Activated T-cell treated with anti-CD3 and anti-CD28 coated beads, Interleukin-2, amount 50 U/mL, for 72 hours (primary cell): ENCODE data around the gene MRPL37. TPM values are rescaled to one million over a fixed set of nuclear protein-coding genes. Genes with fewer than 3 reads are reported as not detected.
A peak's percentile ranks its signal among the peaks of the same experiment; 100 is the strongest.

Experiments used
- ATAC-seq, 2 donors: fragments of 150-1000 bp; cut with Tn5 transposase; replicated peaks in 1 of 2; 2 replicates each; pipeline ENCODE4 v1.10.0; 2021; ENCODE audit warnings: moderate library complexity in 2 of 2, mild to moderate bottlenecking in 1 of 2
- DNase-seq, 2 donors: peaks; one replicate each; pipeline ENCODE4 v3.0.0; 2021 to 2022; ENCODE audit warnings: mixed read lengths in 1 of 2
- H3K27ac Mint-ChIP-seq: one replicate; pipeline ENCODE4 v1.8.0; 2022; ENCODE audit warnings: mild to moderate bottlenecking, moderate library complexity, mixed read lengths
- H3K27me3 Mint-ChIP-seq: one replicate; pipeline ENCODE4 v1.8.0; 2022; ENCODE audit warnings: low read depth, mixed read lengths
- H3K36me3 Mint-ChIP-seq, 2 donors: one replicate each; pipeline ENCODE4 v1.8.0; 2022; ENCODE audit warnings: mixed read lengths in 2 of 2, mild to moderate bottlenecking in 1 of 2; ENCODE audit not compliant: insufficient read depth in 2 of 2
- H3K4me1 Mint-ChIP-seq: one replicate; pipeline ENCODE4 v1.8.0; 2022; ENCODE audit warnings: low read depth, mixed read lengths
- H3K4me3 Mint-ChIP-seq, 2 donors: one replicate each; pipeline ENCODE4 v1.8.0; 2022; ENCODE audit warnings: mild to moderate bottlenecking in 2 of 2, mixed read lengths in 2 of 2, moderate library complexity in 2 of 2
- H3K9me3 Mint-ChIP-seq, 2 donors: one replicate each; pipeline ENCODE4 v1.8.0; 2022; ENCODE audit warnings: mixed read lengths in 2 of 2
- total RNA-seq, 2 donors: library from RNA; stranded (reverse); gene quantifications; one replicate each; pipeline ENCODE4 v1.2.3, GENCODE V29; 2022

The MRPL37 gene
- total RNA-seq, result 100 to 1,000 TPM; 150 to 166 TPM

DNA sequence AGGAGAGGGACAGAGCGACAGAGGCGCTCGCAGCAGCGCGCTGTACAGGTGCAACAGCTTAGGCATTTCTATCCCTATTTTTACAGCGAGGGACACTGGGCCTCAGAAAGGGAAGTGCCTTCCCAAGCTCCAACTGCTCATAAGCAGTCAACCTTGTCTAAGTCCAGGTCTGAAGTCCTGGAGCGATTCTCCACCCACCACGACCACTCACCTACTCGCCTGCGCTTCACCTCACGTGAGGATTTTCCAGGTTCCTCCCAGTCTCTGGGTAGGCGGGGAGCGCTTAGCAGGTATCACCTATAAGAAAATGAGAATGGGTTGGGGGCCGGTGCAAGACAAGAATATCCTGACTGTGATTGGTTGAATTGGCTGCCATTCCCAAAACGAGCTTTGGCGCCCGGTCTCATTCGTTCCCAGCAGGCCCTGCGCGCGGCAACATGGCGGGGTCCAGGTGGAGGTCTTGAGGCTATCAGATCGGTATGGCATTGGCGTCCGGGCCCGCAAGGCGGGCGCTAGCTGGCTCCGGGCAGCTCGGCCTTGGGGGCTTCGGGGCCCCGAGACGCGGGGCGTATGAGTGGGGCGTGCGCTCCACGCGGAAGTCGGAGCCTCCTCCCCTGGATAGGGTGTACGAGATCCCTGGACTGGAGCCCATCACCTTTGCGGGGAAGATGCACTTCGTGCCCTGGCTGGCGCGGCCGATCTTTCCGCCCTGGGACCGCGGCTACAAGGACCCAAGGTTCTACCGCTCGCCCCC, at the start of gene MRPL37, which contains the start of gene CYB5RL:
MRPL37 (plus strand) TSS at position 403 of the 754 bp plus-strand sequence; CDS start at position 480, 77 bp downstream.
CYB5RL (minus strand) TSS at position 266 of the 754 bp plus-strand sequence. CDS start 4,414 bp downstream, outside the sequence.
- Mint-ChIP-seq H3K27ac (peak within 1 kb of the TSS; percentile 94), H3K4me1 (peaks cover 31% of the 10 kb centered on the region), H3K4me3 (peak within 1 kb of the TSS; percentile 93 to 96), H3K9me3 (no peaks in the 10 kb centered on the region), H3K27me3 (no peaks in the 10 kb centered on the region), H3K36me3 (peaks cover 5 to 7% of the 10 kb centered on the region in 2 donors)
- peak; percentile 97 for ATAC-seq
- peak; percentile 91 to 95 for DNase-seq

DNA sequence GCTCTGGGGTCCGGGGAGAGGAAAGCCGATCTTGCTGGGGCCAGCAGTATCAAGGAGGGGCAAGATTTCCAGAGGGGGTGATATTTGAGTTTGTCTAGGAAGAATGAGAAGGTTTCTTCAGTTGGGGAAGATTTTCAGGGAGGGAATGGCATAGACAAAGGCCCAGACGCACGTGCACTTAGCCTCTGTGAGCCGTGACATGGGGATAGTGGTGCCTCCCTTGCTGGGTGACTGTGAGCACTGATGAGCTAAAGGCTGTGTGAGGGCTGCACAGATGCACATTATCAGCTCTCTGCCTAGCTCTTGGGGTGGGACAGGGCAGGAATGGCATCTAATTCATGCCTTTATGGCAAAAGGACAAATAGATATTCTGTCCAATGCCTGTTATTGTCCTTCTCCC, 49.0 kb upstream of the MRPL37 start:
- DNase-seq (no peak), ATAC-seq (no peak)
- H3K27ac Mint-ChIP-seq, result no peak overlapping the region

GRCh38 chr1:54152696-54153095, 47.3 kb upstream of the MRPL37 start, which contains the start of gene CDCP2:
Gene CDCP2, minus strand, starts transcription at chr1:54153000. Its CDS starts 78 bp downstream, at chr1:54152922.
- Mint-ChIP-seq H3K4me1 (no peaks in the 10 kb centered on the region), H3K36me3 (no peaks in the 10 kb centered on the region), H3K27me3 (no peaks in the 10 kb centered on the region), H3K9me3 (no peaks in the 10 kb centered on the region), H3K4me3 (no peak within 1 kb of the TSS), H3K27ac (no peak within 1 kb of the TSS)
- DNase-seq (no peak), ATAC-seq (no peak)

More for the DNA sequence above, 49.0 kb upstream of the MRPL37 start:
- H3K27me3 Mint-ChIP-seq, result no peaks in the 10 kb centered on the region
- H3K36me3 Mint-ChIP-seq, result no peaks in the 10 kb centered on the region
- H3K4me3 Mint-ChIP-seq, result no peak overlapping the region
- H3K4me1 Mint-ChIP-seq, result no peaks in the 10 kb centered on the region
- no peaks in the 10 kb centered on the region for H3K9me3 Mint-ChIP-seq

DNA sequence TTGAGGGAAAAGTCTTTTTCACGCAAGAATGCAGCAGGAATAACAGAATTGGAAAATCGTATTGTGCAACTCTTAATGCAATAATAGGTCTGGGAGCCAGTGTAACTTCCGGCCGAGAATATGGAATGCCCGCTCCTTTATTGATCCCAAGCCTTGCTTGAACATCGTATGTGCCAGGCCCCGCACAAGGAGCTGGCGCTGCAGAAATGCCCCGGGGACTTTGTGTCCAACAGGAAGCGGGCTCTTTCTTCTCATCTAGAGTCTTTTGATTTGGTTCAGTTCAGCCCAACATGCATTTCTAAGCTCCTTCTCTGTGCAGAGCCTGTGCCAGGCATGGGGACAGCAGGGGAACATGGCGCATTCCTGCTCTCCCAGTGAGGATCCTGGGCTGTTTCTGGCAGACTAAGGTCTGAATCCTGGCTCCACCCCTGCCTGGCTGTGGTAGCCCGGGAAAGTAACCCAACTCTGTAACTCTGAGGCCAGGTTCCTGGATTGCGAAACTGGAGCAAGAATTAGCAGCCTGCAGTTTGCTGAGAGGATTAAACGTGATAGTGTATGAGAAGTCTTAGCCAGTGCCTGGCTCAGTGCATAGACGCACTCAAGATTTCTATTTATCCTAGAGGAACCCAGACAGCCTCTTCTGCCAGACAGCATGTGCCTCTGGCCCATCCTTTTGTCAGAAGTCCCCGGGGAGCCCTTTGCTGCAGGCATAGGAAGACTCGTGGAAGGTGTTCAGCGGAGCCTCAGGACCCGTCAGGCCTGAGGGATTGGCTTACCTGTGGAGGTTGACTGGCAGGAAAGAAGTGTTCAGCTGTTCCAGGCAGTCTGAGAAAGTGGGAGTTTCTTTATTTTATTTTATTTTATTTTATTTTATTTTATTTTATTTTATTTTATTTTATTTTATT, 46.2 kb upstream of the MRPL37 start:
- DNase-seq, result no peak
- no peaks in the 10 kb centered on the region for H3K27me3 Mint-ChIP-seq

DNA sequence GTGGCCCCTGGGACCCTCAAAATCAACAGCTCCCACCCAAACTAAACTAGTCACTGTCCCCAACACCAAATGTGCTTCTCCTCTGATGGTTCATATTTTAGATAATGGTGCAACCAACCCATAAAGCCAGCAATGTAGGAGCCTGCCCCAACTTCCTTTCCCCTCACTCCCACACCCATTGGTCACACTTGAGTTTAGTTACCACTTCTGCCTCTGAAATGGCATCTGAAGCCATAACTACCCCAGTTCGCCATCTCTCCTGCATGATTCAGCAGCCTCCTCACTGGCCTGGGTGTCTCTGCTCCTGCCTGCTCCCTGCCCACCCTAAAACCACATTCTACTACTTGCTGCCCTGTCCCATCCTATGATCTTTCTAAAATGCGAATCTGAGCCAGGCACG, 43.8 kb upstream of the MRPL37 start:
- DNase-seq (no peak), ATAC-seq (no peak)
- Mint-ChIP-seq H3K27ac (no peak overlapping the region), H3K9me3 (no peaks in the 10 kb centered on the region), H3K36me3 (no peaks in the 10 kb centered on the region), H3K4me1 (no peaks in the 10 kb centered on the region), H3K27me3 (no peaks in the 10 kb centered on the region), H3K4me3 (no peak overlapping the region)

More for the DNA sequence above, 46.2 kb upstream of the MRPL37 start:
- Mint-ChIP-seq H3K9me3 (no peaks in the 10 kb centered on the region), H3K4me1 (no peaks in the 10 kb centered on the region), H3K27ac (no peak overlapping the region), H3K36me3 (no peaks in the 10 kb centered on the region), H3K4me3 (no peak overlapping the region)
- no peak for ATAC-seq

- Mint-ChIP-seq H3K4me1 (no peaks in the 10 kb centered on the region), H3K9me3 (no peaks in the 10 kb centered on the region), H3K36me3 (no peaks in the 10 kb centered on the region), H3K4me3 (no peak overlapping the region), H3K27me3 (no peaks in the 10 kb centered on the region), H3K27ac (no peak overlapping the region)
- ATAC-seq (no peak), DNase-seq (no peak)
Measured at GRCh38 chr1:54156986-54157385, 43.0 kb upstream of the MRPL37 start.

DNA sequence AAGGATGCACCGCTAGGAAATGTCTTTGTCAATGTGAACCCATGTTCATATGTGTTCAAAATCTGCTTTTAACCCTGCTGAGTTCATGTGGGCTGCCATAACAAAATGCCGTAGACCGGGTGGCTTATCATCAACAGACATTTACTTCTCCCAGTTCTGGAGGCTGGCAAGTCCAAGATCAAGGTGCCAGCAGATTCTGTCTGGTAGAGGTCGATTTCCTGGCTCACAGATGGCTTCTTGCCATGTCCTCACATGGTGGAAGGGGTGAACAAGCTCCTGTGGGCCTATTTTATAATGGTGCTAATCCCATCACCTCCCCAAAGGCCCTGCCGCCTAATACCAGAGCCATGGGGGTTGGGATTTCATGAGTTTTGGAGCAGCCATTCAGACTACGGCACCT, 42.6 kb upstream of the MRPL37 start:
- no peak for ATAC-seq
- Mint-ChIP-seq H3K36me3 (no peaks in the 10 kb centered on the region), H3K9me3 (no peaks in the 10 kb centered on the region), H3K4me1 (no peaks in the 10 kb centered on the region), H3K27me3 (no peaks in the 10 kb centered on the region), H3K4me3 (no peak overlapping the region), H3K27ac (no peak overlapping the region)
- DNase-seq, result no peak

DNA sequence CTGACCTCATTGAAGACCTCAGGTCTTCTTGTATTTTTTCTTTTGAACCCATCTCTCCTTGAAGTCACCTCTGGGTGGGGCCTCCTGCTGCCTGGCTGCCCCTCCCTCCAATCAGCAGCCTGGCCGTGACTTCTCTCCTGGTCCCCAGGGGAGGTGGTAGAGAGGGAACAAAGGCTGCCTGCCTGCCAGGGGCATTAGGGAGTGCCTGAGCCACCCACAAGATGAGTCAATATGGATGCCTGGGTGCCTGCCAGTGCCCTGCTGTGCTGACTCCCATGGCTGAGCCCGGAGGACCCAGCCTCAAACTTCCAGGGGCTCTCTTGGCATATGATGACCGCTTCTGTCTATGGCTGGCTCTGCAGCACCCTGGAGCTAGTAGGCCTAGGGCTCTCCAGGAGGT, 41.9 kb upstream of the MRPL37 start:
- H3K4me1 Mint-ChIP-seq, result no peaks in the 10 kb centered on the region
- H3K27me3 Mint-ChIP-seq, result no peaks in the 10 kb centered on the region
- no peak overlapping the region for H3K4me3 Mint-ChIP-seq
- no peak for ATAC-seq
- H3K36me3 Mint-ChIP-seq, result no peaks in the 10 kb centered on the region
- H3K9me3 Mint-ChIP-seq, result no peaks in the 10 kb centered on the region
- no peak for DNase-seq
- no peak overlapping the region for H3K27ac Mint-ChIP-seq

- Mint-ChIP-seq H3K27ac (no peak overlapping the region), H3K27me3 (no peaks in the 10 kb centered on the region), H3K4me3 (no peak overlapping the region), H3K4me1 (no peaks in the 10 kb centered on the region), H3K9me3 (no peaks in the 10 kb centered on the region), H3K36me3 (no peaks in the 10 kb centered on the region)
- DNase-seq (no peak), ATAC-seq (no peak)
Measured at GRCh38 chr1:54159733-54160316, 40.1 kb upstream of the MRPL37 start.

- Mint-ChIP-seq H3K9me3 (no peaks in the 10 kb centered on the region), H3K36me3 (no peaks in the 10 kb centered on the region), H3K27me3 (no peaks in the 10 kb centered on the region), H3K27ac (no peak overlapping the region), H3K4me3 (no peak overlapping the region), H3K4me1 (no peaks in the 10 kb centered on the region)
- ATAC-seq (no peak), DNase-seq (no peak)
Measured at GRCh38 chr1:54160351-54160750, 39.6 kb upstream of the MRPL37 start.

- no peak for DNase-seq
- Mint-ChIP-seq H3K4me1 (no peaks in the 10 kb centered on the region), H3K4me3 (no peak overlapping the region), H3K9me3 (no peaks in the 10 kb centered on the region), H3K36me3 (no peaks in the 10 kb centered on the region), H3K27ac (no peak overlapping the region), H3K27me3 (no peaks in the 10 kb centered on the region)
- ATAC-seq, result no peak
Measured at GRCh38 chr1:54161495-54162168, 38.3 kb upstream of the MRPL37 start.

DNA sequence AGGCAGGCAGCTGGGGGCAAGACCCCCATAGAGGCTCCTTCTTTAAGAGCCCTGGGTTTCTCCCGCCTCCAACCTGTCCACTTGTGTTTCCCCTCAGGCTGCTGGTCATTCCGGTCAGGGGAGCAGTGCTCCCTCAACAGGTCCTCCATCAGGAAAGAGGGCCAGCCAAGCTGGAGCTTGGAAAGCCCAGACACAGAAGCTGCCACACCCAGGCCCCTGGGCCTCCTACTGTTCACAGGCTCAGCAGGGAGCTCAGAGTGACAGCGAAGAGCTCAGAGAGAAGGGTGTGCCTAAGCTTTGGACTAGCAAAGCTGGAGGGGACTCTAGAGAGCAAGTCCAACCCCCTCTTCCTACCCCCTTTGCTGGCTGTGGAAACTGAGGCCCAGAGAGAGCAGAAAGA, 36.9 kb upstream of the MRPL37 start:
- ATAC-seq (no peak), DNase-seq (no peak)
- H3K9me3 Mint-ChIP-seq, result no peaks in the 10 kb centered on the region
- no peak overlapping the region for H3K27ac Mint-ChIP-seq
- H3K36me3 Mint-ChIP-seq, result no peaks in the 10 kb centered on the region
- H3K4me1 Mint-ChIP-seq, result no peaks in the 10 kb centered on the region
- no peaks in the 10 kb centered on the region for H3K27me3 Mint-ChIP-seq
- no peak overlapping the region for H3K4me3 Mint-ChIP-seq
